GM06990 (cell line): ENCODE data around the gene IER5L.
"Not testable (repeated sequence)": the region's sequence is repeated elsewhere in the genome, so short reads cannot be mapped to it uniquely, and the experiment has no call there.

Experiments
- DNase-seq: peaks from one replicate; pipeline ENCODE4 v3.0.0-alpha.2; 2011; ENCODE audit not compliant: insufficient read length; ENCODE audit errors: extremely low read depth
- H3K27me3 ChIP-seq: replicated peaks from 2 replicates; pipeline ENCODE4 v1.6.0; 2011; ENCODE audit warnings: low read length; ENCODE audit not compliant: control insufficient read depth, insufficient read depth
- H3K36me3 ChIP-seq: 2 replicates; pipeline ENCODE4 v1.5.1; 2011; ENCODE audit warnings: low read length; ENCODE audit not compliant: control insufficient read depth, insufficient read depth
- H3K4me3 ChIP-seq: replicated peaks from 2 replicates; pipeline ENCODE4 v1.5.1; 2011; ENCODE audit warnings: low read depth, mild to moderate bottlenecking, control low read depth, low read length
- CTCF ChIP-seq: IDR thresholded peaks from 2 replicates; pipeline ENCODE4 v1.5.1; 2011; ENCODE audit warnings: low read length, control low read depth, mild to moderate bottlenecking, inconsistent platforms; ENCODE audit not compliant: insufficient read depth, poor library complexity, severe bottlenecking

The IER5L gene

DNA sequence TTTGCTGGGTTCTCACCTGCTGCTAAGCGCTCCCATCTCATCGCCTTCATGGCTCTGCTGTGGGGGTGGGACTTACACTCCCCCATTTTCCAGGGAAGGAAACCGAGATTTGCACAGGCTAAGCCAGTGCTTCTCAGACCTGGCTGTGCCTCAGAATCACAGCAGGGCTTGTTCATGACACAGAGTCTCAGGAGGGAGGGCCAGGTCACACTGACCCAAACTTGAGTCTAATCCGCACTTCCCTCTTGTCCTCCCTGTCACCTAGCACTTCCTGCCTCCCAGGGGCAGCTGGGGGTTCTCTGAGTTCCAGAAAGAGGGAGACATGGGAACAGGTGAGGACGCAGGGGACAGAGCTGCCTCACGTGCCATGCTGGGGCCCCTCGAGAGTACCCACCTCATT, 15.6 kb upstream of the IER5L start:
- H3K4me3 ChIP-seq: no peak overlapping the region
- H3K27me3 ChIP-seq: no peaks in the 10 kb centered on the region; the same call in 1 of the 2 replicates
- DNase-seq: no peak
- no peaks in the 10 kb centered on the region for H3K36me3 ChIP-seq
- no peak for TF ChIP-seq CTCF

DNA sequence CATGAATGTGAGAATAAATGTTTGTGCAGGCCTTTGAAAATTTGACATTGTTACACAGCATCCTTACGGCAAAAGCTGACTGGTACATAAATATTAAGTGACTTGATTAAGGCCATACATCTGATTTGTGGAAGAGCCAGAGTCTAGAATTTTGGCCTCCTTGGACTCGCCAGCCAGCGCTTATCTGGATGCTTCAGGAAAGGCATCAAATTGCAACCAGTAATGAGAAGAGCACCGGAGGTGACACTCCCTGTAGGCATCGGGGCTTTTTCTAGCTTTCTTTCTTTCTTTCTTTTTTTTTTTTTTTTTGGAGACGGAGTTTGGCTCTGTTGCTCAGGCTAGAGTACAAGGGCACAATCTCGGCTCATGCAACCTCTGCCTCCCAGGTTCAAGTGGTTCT, 13.2 kb upstream of the IER5L start:
- Histone ChIP-seq H3K36me3 (no peaks in the 10 kb centered on the region), H3K4me3 (no peak overlapping the region), H3K27me3 (no peaks in the 10 kb centered on the region; the same call in 1 of the 2 replicates)
- no peak for DNase-seq
- TF ChIP-seq CTCF: no peak

GRCh38 chr9:129189971-129190370, 11.9 kb upstream of the IER5L start:
- not testable (repeated sequence) for H3K4me3 ChIP-seq, H3K27me3 ChIP-seq, H3K36me3 ChIP-seq, DNase-seq

DNA sequence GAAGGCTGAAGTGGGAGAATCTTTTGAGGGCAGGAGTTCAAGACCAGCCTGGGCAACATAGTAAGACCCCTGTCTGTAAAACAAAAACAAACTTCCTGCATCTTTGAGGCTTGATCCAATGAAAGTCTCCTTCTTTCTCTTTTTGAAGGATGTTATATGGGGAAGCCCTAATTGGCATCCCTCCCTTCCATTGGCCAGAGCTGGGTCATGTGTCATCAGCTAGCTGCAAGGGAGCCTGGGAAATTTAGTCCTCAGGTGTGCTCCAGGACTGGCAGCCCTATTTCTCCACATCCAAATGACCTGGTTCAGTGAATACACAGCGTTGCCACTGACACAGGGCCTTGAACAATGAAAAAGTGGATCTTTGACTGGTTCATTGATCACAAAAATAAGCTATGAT, 9.0 kb upstream of the IER5L start:
- Histone ChIP-seq H3K4me3 (no peak overlapping the region), H3K27me3 (no peaks in the 10 kb centered on the region), H3K36me3 (no peaks in the 10 kb centered on the region)
- TF ChIP-seq CTCF: no peak
- DNase-seq: no peak

DNA sequence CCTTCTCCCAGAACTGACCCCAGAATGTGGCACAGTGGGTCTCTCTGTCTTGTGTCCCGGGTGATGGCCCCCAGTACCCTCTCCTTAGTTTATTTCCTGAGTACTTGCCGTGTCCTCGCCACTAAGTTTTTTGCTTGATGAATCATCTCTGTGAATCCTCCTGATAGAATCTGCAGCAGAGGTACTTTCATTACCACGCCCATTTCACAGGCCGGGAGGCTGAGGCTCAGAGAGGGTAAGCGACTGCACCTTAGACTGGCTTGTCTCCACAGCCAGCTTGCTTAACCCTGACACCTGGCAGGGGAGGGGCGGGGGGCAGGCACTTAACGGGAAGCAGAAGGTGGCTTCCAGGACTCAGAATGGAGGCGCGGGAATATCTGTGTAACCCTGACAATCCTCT, 7.9 kb upstream of the IER5L start:
- H3K27me3 ChIP-seq: no peaks in the 10 kb centered on the region
- no peak for DNase-seq
- TF ChIP-seq CTCF: no peak
- no peaks in the 10 kb centered on the region for H3K36me3 ChIP-seq
- no peak overlapping the region for H3K4me3 ChIP-seq

DNA sequence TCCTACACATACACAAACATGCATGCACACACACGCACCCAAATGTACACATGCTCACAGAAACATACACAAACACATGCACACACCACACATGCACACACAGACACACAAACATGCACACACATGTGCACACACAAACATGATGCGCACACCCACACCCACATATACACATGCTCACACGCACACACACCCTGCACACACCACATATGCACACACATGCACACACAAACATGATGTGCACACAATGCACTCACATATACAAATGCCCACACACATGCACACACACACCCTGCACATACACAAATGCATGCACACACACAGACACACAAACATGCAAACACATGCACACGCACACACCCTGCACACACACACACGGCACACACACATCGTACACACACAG, 7.3 kb upstream of the IER5L start:
- Histone ChIP-seq H3K36me3 (no peaks in the 10 kb centered on the region), H3K27me3 (no peaks in the 10 kb centered on the region), H3K4me3 (no peak overlapping the region)
- no peak for TF ChIP-seq CTCF
- no peak for DNase-seq
